SJCRH30 (cell line): ENCODE results near the gene ITFG2. TPM values are rescaled to one million over a fixed set of nuclear protein-coding genes. Genes with fewer than 3 reads are reported as not detected.

Experiments used
- DNase-seq, 2 experiments: peaks; one replicate each; pipeline ENCODE4 v3.0.0-alpha.2; 2015 to 2020
- H3K27ac ChIP-seq: fragments of 250-450 bp; sonication (Bioruptor Pico); 2 replicates; pipeline ENCODE4 v1.5.1; 2020; ENCODE audit warnings: mild to moderate bottlenecking, moderate library complexity
- H3K27me3 ChIP-seq: fragments of 250-450 bp; sonication (Bioruptor Pico); 2 replicates; pipeline ENCODE4 v1.5.1; 2020; ENCODE audit warnings: mild to moderate bottlenecking, moderate library complexity
- H3K36me3 ChIP-seq: fragments of 250-450 bp; sonication (Bioruptor Pico); 2 replicates; pipeline ENCODE4 v1.5.1; 2020; ENCODE audit warnings: mild to moderate bottlenecking, moderate library complexity
- H3K4me1 ChIP-seq: fragments of 250-450 bp; sonication (Bioruptor Pico); 2 replicates; pipeline ENCODE4 v1.5.1; 2020; ENCODE audit warnings: mild to moderate bottlenecking, moderate library complexity
- H3K4me3 ChIP-seq: fragments of 250-450 bp; sonication (Bioruptor Pico); 2 replicates; pipeline ENCODE4 v1.5.1; 2020; ENCODE audit warnings: mild to moderate bottlenecking, moderate library complexity
- H3K9me3 ChIP-seq: fragments of 250-450 bp; sonication (Bioruptor Pico); replicated peaks from 2 replicates; pipeline ENCODE4 v1.5.1; 2020; ENCODE audit warnings: mild to moderate bottlenecking, moderate library complexity
- total RNA-seq: library from RNA; depleted of rRNA; stranded (reverse); fragments of >200 nt; shearing (Covaris generic); gene quantifications from 2 replicates; pipeline ENCODE4 v1.2.3, GENCODE V29; 2014

Gene ITFG2
- total RNA-seq, 1 experiment from 2014 or later = 28.6 TPM

DNA sequence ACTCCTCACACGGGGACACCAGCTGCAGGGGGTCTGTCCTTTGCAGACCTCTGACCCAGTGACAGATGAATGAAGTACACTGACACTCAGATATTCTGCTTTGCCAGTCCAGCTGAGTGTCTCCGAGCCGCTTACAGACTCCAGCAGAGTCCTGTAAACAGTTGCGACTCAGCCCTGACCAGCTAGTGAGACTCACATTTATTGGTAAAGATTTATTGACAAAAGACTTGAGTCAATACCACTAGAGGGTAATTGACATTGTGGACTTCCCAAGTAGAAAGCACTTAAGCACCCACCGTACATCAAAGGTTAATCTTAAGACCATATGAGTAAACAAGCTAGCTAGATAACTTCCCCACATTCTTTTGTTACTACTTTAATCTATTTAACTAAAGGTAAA, 27.5 kb upstream of the ITFG2 start:
- no peak for DNase-seq

GRCh38 chr12:2791089-2791488, 21.4 kb upstream of the ITFG2 start:
- Histone ChIP-seq H3K27ac (no peak overlapping the region), H3K27me3 (no peaks in the 10 kb centered on the region; the same call in 1 of the 2 replicates), H3K4me1 (no peaks in the 10 kb centered on the region), H3K9me3 (no peaks in the 10 kb centered on the region), H3K36me3 (no peaks in the 10 kb centered on the region), H3K4me3 (no peak overlapping the region)
- no peak for DNase-seq

More for the DNA sequence above, 27.5 kb upstream of the ITFG2 start:
- H3K9me3 ChIP-seq = 0 out of 2 replicates have a peak, but pooled peaks cover 3% of the 10 kb centered on the region
- H3K36me3 ChIP-seq = no peaks in the 10 kb centered on the region
- H3K27me3 ChIP-seq = peaks cover 20% of the 10 kb centered on the region
- H3K27ac ChIP-seq = no peak overlapping the region
- H3K4me3 ChIP-seq = no peak overlapping the region
- H3K4me1 ChIP-seq = no peaks in the 10 kb centered on the region

DNA sequence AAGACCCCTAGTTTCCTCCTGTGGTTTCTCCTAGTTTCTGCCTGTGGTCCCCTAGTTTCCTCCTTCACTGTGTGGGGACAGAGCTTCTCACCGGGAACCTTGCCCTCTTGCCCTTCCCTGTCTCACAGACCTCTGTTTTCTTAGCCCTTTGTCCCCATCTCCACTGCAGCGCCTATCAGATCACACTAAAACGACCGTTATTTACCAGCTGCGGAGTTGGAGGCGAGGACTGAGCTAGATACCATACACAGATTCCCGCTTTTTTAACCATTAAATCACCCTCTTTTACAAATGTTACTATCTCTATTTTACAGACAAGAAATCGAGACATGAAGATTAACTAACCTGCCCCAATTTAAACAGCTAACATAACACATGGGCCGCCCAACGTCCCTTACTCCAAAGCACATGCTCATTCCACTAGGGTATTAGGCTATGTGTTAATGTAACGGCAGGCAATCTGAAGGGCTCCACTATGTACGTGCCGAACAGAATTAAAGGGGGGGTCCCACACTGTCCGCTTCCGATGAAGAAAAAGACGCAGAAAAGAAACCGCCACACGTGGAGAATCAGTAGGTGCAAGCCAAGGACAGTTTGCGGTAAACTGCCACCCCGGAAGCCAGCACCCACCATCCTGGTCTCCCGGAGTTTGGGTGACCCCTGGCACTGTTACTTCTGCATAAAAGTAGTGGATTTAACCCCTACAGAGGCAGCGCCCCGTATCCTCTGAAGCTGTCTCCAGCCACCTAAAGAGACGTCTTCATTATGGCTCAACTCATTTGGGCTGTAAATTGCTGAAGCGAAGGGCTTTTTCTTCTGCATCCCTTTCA, 19.6 kb upstream of the ITFG2 start:
- H3K27me3 ChIP-seq = no peaks in the 10 kb centered on the region; the same call in 1 of the 2 replicates
- H3K9me3 ChIP-seq = no peaks in the 10 kb centered on the region
- H3K27ac ChIP-seq = no peak overlapping the region
- no peak for DNase-seq
- no peak overlapping the region for H3K4me3 ChIP-seq
- peaks cover 13% of the 10 kb centered on the region; the same call in 1 of the 2 replicates for H3K36me3 ChIP-seq
- no peaks in the 10 kb centered on the region for H3K4me1 ChIP-seq

DNA sequence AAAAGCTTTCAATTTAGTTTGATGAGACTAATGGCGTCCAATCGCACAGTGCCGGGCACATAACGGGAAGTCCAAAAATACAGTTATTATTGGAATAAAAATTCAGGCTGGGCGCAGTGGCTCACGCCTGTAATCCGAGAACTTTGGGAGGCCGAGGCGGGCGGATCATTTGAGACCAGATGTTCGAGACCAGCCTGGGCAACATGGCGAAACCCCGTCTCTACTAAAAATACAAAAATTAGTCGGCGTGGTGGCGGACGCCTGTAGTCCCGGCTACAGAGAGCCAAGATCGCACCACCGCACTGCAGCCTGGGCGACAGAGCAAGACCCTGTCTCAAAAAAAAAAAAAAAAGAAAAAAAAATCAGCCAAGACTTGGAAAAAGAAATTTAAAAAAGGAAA, 18.9 kb upstream of the ITFG2 start:
- no peaks in the 10 kb centered on the region; the same call in 1 of the 2 replicates for H3K27me3 ChIP-seq
- peaks cover 20% of the 10 kb centered on the region; the same call in 1 of the 2 replicates for H3K36me3 ChIP-seq
- no peak overlapping the region for H3K27ac ChIP-seq
- DNase-seq = no peak
- H3K4me1 ChIP-seq = no peaks in the 10 kb centered on the region
- H3K9me3 ChIP-seq = no peaks in the 10 kb centered on the region
- no peak overlapping the region for H3K4me3 ChIP-seq

GRCh38 chr12:2794191-2794735, 18.2 kb upstream of the ITFG2 start:
- no peaks in the 10 kb centered on the region for H3K4me1 ChIP-seq
- H3K9me3 ChIP-seq = no peaks in the 10 kb centered on the region
- peaks cover 27% of the 10 kb centered on the region for H3K36me3 ChIP-seq
- no peaks in the 10 kb centered on the region for H3K27me3 ChIP-seq
- H3K27ac ChIP-seq = no peak overlapping the region
- H3K4me3 ChIP-seq = peak overlapping the region; percentile 97
- DNase-seq = no peak

DNA sequence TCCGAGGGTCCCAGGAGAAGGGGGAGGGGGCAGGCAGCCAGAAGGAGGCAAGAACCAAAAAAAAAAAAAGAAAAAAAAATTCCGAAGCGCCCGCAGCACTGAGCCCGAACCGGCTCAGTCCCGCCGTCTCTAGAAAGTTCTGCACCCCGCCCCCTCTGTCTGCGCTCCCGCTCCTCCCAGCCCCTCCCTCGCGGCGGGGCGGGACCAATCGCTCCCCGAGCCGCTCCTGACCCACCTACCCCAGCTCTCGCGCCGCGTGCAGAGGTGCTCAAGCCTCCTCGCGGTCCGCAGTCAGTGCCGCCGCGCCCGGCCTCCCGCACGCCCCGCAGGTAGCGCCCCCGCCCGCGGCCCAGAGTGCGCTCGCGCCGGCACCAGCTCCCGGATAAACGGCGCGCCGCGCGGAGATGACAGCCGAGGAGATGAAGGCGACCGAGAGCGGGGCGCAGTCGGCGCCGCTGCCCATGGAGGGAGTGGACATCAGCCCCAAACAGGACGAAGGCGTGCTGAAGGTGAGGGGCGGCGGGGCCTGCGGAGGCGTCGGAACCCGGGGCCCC, 17.7 kb upstream of the ITFG2 start, which contains the start of gene FKBP4:
FKBP4 (plus strand) TSS at position 235 of the 554 bp plus-strand sequence; CDS start at position 405, 170 bp downstream.
- Histone ChIP-seq H3K9me3 (no peaks in the 10 kb centered on the region), H3K27ac (no peak within 1 kb of the TSS), H3K4me1 (no peaks in the 10 kb centered on the region), H3K27me3 (no peaks in the 10 kb centered on the region), H3K4me3 (peak within 1 kb of the TSS; percentile 97), H3K36me3 (peaks cover 32% of the 10 kb centered on the region)
- DNase-seq = peak; percentile 81

DNA sequence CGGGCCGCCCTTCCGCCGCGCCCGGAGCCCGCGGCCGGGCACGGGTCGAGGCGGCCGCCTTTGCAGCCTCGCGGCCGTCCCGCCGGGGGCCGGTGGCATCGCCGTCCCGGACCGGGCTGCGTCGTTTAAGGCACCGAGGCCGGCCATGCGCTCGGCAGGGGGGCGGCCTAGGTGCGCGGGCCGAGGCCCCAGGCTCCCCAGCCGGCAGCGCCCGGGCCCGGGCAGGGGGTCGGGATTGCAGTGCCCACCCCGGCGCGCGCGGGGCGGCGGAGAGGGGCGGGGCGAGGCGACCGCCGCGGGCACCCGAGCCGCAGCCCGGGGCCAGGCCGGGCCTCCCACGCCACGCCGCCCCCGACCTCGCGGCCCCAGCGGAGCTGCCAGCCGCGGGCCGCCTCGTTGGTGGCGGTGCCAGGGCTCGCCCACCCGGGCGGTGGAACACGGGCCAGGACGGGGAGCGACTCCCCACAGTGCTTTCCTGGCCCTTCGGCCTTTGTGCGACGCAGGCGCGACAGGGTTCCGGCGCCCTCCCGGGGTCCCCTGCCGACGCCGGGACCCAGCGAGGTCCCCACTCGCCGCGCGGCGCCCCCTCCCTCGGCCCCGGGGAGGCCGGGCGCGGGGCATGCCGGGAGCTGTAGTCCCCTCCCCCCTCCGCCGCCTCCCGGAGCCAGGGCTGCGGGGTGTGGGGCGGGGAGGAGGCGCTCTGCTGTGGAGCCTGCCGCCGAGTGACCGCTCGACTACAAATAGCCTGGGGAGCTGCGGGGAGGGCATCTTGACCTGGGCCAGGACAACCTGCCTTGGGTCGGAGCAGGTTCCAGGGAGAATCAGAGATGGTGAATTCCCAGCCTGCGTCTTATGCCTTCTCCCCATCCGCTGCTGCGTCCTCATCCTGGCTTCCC, 16.9 kb upstream of the ITFG2 start:
- H3K9me3 ChIP-seq = no peaks in the 10 kb centered on the region
- H3K36me3 ChIP-seq = peaks cover 40% of the 10 kb centered on the region
- H3K27ac ChIP-seq = no peak overlapping the region
- no peaks in the 10 kb centered on the region for H3K4me1 ChIP-seq
- H3K27me3 ChIP-seq = no peaks in the 10 kb centered on the region
- DNase-seq = peak; percentile 70 to 73
- H3K4me3 ChIP-seq = peak overlapping the region; percentile 97

DNA sequence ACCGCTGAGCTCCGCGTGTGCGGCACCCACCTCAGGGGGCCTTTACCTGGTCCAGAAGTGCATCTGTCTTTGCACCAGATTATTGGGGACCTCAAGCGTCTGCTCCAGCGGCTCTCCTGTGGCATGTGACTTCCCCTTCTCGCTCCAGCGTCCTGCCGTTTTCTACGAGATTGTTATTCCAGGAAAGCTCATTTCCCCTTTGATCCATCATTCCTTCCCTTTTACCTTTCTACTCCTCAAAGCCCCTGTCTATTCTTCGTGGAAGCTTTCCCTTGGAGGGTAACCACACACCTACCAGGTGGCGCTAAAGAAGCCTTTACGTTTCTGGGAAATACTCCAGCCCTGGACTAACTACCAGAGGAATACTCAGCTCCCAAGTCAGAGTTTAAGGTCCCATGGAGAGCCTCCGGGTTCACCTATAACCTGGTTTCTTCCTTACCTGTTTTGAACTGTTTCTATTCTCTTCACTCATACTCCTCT, 16.2 kb upstream of the ITFG2 start:
- H3K4me3 ChIP-seq = peak overlapping the region; percentile 97
- DNase-seq = peak in 1 of 2 experiments; percentile 12
- H3K4me1 ChIP-seq = no peaks in the 10 kb centered on the region
- H3K36me3 ChIP-seq = peaks cover 46% of the 10 kb centered on the region
- no peaks in the 10 kb centered on the region for H3K9me3 ChIP-seq
- H3K27ac ChIP-seq = no peak overlapping the region
- no peaks in the 10 kb centered on the region for H3K27me3 ChIP-seq

- no peak overlapping the region for H3K4me3 ChIP-seq
- H3K27me3 ChIP-seq = no peaks in the 10 kb centered on the region
- peaks cover 63% of the 10 kb centered on the region for H3K36me3 ChIP-seq
- no peak overlapping the region for H3K27ac ChIP-seq
- no peaks in the 10 kb centered on the region for H3K9me3 ChIP-seq
- no peaks in the 10 kb centered on the region for H3K4me1 ChIP-seq
- no peak for DNase-seq
These were observed 14.6 kb upstream of the ITFG2 start for GRCh38 chr12:2797721-2798418.

GRCh38 chr12:2800046-2800570, 12.4 kb upstream of the ITFG2 start:
- Histone ChIP-seq H3K27ac (no peak overlapping the region), H3K9me3 (no peaks in the 10 kb centered on the region), H3K4me3 (no peak overlapping the region), H3K36me3 (peaks cover 80% of the 10 kb centered on the region), H3K4me1 (no peaks in the 10 kb centered on the region), H3K27me3 (no peaks in the 10 kb centered on the region)
- no peak for DNase-seq

DNA sequence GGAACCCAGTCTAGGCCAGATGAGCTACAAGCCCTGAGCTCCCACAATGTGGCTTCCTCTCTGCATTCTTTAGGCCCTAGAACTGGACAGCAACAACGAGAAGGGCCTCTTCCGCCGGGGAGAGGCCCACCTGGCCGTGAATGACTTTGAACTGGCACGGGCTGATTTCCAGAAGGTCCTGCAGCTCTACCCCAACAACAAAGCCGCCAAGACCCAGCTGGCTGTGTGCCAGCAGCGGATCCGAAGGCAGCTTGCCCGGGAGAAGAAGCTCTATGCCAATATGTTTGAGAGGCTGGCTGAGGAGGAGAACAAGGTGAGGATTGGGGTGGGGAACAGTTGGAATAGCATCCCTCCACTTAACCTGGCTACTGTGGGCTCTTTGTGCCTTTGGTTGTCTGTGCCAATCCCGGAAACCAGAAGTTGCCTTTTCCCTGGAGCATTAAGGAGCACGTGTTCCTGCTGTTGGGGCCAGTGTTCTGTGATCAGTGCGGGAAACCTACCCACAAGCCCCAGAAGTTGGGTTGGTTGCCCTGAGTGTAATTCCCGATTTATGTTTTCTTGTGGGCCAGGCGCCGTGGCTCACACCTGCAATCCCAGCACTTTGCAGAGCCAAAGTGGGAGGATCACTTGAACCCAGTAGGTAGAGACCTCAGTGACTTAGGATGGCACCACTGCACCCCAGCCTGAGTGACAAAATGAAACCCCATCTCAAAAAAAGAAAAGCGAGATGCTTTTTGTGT, 11.3 kb upstream of the ITFG2 start:
- H3K27me3 ChIP-seq = no peaks in the 10 kb centered on the region
- peaks cover 80% of the 10 kb centered on the region for H3K36me3 ChIP-seq
- no peak for DNase-seq
- no peak overlapping the region for H3K27ac ChIP-seq
- no peak overlapping the region for H3K4me3 ChIP-seq
- H3K9me3 ChIP-seq = no peaks in the 10 kb centered on the region
- no peaks in the 10 kb centered on the region for H3K4me1 ChIP-seq

- no peak overlapping the region for H3K27ac ChIP-seq
- H3K36me3 ChIP-seq = peaks cover 61% of the 10 kb centered on the region
- DNase-seq = no peak
These were observed 8.7 kb upstream of the ITFG2 start for GRCh38 chr12:2803635-2804392.

More at GRCh38 chr12:2803635-2804392, 8.7 kb upstream of the ITFG2 start:
- Histone ChIP-seq H3K4me1 (no peaks in the 10 kb centered on the region), H3K4me3 (no peak overlapping the region), H3K9me3 (no peaks in the 10 kb centered on the region), H3K27me3 (no peaks in the 10 kb centered on the region)
